ENCODE data around the gene SSUH2.

DNA sequence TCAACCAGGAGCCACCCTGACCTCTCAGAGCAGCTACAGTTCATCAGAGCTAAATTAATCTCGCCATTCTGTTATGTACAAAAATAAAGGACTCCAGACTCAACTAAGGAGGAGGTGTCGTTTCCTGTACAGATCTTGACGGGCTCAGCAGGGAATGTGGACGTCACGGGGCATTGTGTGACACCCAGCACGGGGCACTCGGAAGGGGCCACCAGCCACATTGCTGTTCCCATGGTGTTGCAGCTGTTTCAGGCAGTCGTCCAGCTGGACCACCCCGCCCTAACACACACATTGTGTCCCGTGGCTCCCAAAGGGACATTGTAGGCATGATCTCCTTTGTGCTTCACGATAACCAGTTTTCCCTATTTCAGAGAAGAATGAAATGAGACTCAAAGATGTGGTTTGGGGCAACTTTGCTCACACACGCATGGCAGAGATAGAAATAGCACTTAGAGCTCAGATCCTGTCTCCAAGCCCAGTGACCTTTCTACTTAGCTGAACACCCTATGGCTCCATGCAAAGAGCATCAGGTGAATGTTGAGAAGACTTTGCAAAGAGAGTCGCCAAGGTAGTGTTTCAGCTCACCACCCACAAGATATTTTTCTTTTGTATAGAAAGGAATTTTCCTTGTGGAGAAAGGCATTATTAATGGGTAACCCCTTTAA is 5.5 kb downstream of the SSUH2 start:
- TF ChIP-seq, protein P1, sequence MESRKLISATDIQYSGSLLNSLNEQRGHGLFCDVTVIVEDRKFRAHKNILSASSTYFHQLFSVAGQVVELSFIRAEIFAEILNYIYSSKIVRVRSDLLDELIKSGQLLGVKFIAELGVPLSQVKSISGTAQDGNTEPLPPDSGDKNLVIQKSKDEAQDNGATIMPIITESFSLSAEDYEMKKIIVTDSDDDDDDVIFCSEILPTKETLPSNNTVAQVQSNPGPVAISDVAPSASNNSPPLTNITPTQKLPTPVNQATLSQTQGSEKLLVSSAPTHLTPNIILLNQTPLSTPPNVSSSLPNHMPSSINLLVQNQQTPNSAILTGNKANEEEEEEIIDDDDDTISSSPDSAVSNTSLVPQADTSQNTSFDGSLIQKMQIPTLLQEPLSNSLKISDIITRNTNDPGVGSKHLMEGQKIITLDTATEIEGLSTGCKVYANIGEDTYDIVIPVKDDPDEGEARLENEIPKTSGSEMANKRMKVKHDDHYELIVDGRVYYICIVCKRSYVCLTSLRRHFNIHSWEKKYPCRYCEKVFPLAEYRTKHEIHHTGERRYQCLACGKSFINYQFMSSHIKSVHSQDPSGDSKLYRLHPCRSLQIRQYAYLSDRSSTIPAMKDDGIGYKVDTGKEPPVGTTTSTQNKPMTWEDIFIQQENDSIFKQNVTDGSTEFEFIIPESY (CRISPR knock-in tag; IDR thresholded peaks at IDR 0.05) = no peak
- TF ChIP-seq, protein P2, sequence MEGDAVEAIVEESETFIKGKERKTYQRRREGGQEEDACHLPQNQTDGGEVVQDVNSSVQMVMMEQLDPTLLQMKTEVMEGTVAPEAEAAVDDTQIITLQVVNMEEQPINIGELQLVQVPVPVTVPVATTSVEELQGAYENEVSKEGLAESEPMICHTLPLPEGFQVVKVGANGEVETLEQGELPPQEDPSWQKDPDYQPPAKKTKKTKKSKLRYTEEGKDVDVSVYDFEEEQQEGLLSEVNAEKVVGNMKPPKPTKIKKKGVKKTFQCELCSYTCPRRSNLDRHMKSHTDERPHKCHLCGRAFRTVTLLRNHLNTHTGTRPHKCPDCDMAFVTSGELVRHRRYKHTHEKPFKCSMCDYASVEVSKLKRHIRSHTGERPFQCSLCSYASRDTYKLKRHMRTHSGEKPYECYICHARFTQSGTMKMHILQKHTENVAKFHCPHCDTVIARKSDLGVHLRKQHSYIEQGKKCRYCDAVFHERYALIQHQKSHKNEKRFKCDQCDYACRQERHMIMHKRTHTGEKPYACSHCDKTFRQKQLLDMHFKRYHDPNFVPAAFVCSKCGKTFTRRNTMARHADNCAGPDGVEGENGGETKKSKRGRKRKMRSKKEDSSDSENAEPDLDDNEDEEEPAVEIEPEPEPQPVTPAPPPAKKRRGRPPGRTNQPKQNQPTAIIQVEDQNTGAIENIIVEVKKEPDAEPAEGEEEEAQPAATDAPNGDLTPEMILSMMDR (IDR thresholded peaks at IDR 0.05 in 2 of 3, conservative IDR thresholded peaks at IDR 0.05 in 1 of 3; ENCODE audit: insufficient read depth in 2 of 3, low read depth in 1 of 3, low read length in 3 of 3) = no peak
- TF ChIP-seq CHCHD3 (CRISPR knock-in tag; IDR thresholded peaks at IDR 0.05) (no peak), MYC (IDR thresholded peaks at IDR 0.05; ENCODE audit: low read depth, low read length) (no peak), MYC (CRISPR knock-in tag; IDR thresholded peaks at IDR 0.05; ENCODE audit: borderline replicate concordance, low read depth) (no peak), POLR2A (conservative IDR thresholded peaks at IDR 0.05) (no peak)

All from K562 (cell line).